Frontal cortex (tissue), 4 donors: ENCODE measurements around the gene CLCN7. TPM values are rescaled to one million over a fixed set of nuclear protein-coding genes. Genes with fewer than 3 reads are reported as not detected.

Source experiments
- DNase-seq, 2 donors: peaks; one replicate each; pipeline ENCODE4 v3.0.0; 2012; ENCODE audit warnings: low spot score in 2 of 2
- FAIRE-seq: peaks from 2 replicates; lab custom pipeline; 2012; peaks lifted over from hg19 to GRCh38; lab: Jason Lieb, UNC
- total RNA-seq: library from RNA; depleted of rRNA; stranded (reverse); fragments of >200 nt; gene quantifications from one replicate; pipeline ENCODE4 v1.2.3, GENCODE V29; 2014
- donor health status: control.
- donor health status: control.
- donor health status: control.

The CLCN7 gene
- total RNA-seq, 1 donor from 2014 or later = 29.3 TPM

DNA sequence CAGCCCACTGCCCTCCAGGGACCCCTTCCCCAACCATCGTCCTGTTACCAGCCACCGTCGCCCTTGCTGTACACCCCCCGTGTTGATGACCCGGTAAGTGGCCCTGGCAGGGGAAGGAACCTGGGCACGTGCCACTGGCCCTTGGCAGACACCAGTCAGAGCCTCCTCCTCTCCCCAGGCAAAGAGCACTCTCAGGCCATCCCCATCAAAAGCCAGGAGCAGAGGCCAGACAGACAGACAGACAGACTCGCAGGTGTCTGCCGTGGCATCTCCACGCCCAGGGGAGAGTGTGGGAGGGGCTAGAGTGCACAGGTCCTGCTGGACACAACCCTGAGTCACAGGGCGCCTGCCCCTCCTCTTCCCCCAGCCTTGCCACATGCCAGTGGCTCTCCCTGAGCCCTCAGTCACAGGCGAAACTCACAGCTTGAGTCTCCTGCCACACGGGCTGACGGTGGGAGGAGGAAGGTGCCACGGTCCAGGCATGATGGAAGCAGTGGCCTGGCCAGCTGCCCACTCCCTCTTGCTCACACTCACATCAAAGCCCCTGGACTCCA, 7.8 kb downstream of the CLCN7 start:
- no peak for DNase-seq
- FAIRE-seq = no peak

DNA sequence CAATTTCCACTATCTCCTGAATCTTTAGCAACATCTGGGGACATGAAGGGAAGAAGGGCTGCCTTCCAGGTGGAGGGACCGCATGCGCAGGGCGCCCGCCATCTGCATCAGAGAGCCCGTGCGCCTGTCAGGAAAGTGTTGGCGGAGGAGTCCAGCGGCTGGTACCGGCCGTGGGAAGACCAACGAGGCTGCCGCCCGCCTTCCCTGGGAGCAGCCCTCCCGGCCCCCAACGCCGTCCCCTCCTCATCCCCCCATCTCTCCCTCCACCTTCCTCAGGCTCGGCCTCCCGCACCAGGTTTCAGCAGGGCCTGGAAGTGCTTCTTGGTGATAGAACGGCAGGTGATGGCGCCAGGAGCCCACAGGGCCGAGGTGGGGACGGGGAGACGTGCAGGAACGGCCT, 8.8 kb downstream of the CLCN7 start:
- no peak for DNase-seq
- FAIRE-seq = no peak

DNA sequence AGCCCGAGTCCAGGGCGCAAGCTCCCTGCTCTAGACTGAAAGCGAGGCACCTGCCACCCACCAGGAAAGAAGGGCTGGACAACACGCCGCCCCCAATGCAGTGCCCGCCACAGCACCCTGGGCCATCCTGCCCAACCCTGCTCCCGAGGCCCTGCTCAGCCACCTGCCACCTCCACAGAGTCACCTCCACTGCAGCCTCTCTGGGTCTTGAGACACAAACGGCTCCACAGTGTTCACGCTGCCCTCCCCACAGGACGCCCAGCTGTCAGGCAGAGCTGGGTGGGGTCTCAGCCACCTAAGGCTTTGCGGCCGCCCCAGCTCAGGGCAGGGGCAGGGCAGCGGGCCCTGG, 9.3 kb downstream of the CLCN7 start:
- FAIRE-seq = no peak

DNA sequence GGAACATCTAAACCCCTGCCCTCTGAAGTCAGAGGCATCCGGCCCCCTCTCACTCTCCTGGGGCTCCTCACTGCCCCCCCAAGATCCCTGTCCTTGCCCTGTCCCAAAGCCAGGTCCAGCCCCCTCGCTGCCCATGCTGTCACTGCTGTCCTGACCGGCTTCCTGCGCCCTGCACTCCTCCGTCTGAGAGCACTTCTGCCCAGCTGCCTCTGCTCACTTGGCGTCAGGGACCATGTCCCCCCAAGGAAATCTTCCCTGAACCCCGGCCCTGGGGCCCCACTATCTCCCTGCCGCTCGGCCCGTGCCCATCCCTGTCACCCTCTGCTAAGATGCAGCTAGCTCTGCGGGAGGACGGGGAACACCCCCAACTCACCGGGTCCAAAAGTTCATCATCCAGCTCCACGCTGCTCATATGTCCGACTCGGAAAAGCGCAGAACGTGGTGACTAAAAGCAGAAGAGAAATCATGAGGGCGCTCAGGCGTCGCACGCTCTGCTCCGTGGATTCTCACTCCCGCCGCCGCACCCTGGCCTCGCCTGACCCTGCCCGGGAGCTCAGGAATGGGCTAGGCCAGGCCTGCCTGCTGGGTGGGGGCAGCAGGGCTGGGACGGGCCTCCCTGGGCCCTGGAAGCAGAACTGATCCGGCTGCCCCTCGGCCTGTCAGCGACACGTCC, 9.8 kb downstream of the CLCN7 start:
- no peak for DNase-seq

More for the DNA sequence above, 9.3 kb downstream of the CLCN7 start:
- DNase-seq = no peak

DNA sequence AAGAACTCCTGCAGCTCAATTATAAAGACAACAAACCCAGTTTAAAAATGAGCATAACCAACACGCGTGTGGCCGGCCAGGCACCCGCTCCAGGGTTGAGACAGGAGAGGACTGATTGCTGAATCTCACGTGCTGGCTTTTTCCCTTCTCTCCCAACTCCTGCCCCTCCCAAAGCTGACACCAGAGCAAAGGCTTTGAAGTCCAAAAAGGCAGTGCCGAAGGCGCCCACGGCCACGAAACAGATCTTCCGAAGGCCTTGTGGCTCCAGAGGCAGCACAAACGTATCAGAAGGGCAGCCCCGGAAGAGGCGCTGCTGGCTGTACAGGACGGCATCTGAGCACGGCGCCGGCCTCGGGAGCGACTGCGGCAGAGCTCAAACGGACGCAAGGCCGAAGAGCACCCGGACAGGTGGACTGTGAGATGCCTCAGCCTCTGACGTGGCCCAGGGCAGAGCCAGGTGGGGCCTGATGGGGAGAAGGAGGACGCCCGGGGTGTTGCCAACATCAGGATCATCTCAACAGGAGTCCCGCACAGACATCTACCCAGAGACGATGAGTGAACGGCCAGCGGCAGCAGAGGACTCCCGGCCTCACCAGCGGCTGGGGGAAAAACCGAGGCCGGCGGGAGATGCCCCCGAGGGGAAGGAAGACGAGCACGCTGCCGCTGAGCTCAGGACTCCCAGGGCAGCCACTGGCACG, 10.5 kb downstream of the CLCN7 start:
- DNase-seq (no peak), FAIRE-seq (no peak)

More for the DNA sequence above, 9.8 kb downstream of the CLCN7 start:
- no peak for FAIRE-seq

DNA sequence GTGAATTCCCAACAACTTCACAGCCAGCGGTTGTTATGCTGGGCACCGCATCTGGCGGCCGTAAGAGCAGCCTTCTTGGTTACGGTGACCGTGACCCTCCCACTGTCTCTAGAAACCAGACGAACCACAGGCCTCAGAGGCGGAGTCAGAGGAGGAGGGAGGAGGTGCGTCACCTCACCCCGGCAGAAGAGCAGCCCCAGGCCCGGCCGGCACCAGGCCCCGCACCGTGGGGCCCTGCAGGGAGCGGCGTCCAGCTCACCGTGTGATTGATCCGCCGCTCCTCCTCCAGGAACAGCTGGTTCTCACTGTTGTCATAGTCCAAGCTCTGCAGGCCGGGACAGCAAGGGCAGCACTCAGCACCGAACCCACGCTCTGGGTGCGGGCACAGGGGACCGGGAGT, 13.7 kb downstream of the CLCN7 start:
- DNase-seq (no peak), FAIRE-seq (no peak)

DNA sequence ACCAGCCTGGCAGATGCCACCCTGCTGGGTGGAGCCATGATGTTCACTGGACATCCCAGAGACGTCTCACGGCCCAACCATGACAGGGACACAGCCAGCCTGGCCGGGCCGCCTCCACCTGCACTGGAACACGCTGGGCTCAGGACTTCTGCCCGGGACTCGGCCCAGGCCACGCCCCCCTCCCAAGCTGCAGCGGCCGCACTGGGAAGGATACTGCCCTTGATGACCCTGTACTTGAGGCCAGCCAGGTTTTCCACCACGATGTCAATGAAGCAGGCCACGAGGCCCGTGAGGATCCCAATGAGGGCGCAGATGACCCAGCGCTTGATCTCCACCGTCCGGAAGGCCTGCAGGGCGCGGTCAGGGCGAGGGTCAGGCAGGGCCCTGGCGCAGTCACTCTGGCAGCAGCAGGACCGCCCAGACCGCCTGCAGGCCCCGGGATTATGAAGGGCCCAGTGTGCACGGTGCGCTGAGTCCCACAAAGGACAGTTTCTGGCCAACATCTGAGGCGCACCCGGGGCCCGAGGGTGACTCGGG, 14.2 kb downstream of the CLCN7 start:
- DNase-seq (no peak), FAIRE-seq (no peak)

DNA sequence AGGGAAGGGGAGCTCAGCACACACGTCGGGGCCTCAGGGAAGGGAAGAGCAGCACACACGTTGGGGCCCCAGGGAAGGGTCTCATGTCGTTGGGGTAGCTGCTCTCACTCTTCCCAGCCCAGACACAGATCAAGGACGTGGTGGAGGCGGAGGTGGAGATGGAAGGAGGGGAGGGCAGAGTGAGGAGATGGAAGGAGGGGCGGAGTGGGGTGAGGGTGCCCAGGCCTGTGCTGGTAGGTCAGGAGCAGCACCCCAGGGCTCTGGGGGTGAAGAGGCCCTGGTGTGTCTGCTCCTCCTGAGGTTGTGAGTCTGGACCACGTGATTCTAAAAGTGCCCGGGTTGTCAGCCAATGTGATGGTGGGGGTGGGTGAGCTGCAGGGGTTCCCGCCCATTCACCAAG, 14.9 kb downstream of the CLCN7 start:
- no peak for FAIRE-seq
- DNase-seq = no peak

DNA sequence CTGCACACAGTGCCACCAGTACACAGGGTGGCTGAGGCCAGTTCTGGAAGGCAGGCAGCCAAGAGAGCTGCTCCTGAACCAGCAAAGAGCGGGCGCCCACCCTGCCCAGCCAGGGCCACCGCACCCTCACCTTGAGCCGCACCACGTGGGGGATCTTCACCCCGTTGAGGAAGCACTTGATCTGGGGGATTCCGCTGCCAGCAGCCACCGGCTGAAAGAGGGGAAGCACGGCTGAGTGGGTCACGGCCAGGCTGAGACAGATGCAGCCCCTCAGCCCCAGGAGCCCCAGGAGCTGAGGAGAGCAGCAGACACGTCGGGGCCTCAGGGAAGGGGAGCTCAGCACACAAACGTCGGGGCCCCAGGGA, 15.9 kb downstream of the CLCN7 start:
- DNase-seq = no peak
- FAIRE-seq = no peak

DNA sequence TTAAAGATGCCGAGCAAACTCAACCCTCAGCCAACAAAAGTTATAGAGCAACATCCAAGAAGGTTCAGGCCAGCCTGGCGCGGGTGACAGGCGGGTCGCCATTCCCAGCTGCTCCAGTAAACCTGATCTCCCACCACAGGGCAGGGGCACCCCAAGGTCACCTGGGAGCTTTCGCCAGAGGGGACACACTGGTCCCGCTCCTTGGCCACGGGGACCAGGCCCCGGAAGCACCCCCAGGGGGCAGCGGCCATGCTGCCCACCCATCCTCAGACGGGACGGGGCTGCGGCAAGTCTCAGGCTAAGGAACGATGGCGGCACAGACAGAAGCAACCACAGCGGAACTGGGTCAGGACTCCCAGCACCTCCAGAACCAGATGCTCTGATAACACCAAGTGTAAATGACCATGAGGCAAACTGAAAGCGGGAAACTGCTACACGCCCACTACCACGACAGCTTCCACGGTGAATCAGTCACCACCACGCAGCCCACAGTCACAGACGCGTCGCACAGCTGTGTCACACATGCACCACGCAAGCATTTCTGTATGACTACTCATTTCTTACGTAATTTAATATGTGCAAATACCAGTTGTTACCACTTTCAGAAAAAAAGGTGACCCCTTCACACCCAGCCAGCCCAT, 16.4 kb downstream of the CLCN7 start:
- DNase-seq (no peak), FAIRE-seq (no peak)

DNA sequence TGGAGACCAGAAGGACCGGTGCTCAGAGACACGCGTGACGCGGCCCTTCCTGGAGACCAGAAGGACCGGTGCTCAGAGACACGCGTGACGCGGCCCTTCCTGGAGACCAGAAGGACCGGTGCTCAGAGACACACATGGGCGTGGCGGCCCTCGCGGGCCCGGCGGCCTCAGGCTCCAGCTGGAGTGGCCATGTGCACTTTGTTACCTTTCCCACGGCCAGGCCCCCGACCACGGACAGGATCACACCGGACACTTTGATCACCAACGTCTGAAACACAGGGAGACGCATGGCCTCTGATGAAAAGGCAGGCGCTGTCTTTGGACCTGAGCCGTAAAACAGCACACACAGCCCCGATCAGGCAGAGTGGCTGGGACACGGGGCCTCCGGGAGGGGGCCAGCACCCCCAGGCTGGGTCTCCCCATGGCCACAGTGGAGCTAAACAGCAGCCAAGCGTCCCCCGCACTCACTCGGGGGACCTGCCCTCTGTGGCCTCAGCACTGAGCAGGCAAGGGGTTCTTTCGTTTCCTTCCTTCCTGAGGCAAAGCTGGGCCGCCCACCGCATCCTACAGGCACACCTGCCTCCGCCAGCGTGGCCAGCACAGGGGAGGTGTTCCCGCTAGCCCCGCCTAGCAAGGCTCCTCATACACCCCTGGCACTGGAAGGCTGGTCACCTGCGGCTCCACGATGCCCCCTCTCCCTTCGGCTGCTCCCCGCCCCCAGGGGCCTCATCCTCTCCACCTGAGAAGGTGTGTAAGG, 17.2 kb downstream of the CLCN7 start:
- no peak for DNase-seq
- no peak for FAIRE-seq

DNA sequence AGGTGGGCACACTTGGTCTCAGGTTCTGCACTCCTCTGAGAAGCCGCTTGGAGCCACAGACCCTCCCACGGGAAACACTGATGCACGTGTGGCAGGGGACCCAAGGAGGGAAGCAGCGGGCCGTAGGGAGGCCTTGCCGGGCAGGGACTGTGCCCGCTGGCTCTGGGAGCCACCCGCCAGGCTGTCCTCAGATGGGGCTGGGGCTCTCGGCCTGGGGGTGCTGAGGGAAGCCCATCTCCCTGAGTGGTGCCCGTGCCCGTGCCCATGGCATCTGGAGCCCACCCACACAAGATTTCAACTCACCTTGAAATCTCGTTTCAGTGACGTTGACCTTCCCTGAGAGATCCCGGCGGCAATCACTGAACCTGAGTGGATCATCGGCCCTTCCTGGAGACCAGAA, 17.9 kb downstream of the CLCN7 start:
- no peak for FAIRE-seq
- DNase-seq = no peak

DNA sequence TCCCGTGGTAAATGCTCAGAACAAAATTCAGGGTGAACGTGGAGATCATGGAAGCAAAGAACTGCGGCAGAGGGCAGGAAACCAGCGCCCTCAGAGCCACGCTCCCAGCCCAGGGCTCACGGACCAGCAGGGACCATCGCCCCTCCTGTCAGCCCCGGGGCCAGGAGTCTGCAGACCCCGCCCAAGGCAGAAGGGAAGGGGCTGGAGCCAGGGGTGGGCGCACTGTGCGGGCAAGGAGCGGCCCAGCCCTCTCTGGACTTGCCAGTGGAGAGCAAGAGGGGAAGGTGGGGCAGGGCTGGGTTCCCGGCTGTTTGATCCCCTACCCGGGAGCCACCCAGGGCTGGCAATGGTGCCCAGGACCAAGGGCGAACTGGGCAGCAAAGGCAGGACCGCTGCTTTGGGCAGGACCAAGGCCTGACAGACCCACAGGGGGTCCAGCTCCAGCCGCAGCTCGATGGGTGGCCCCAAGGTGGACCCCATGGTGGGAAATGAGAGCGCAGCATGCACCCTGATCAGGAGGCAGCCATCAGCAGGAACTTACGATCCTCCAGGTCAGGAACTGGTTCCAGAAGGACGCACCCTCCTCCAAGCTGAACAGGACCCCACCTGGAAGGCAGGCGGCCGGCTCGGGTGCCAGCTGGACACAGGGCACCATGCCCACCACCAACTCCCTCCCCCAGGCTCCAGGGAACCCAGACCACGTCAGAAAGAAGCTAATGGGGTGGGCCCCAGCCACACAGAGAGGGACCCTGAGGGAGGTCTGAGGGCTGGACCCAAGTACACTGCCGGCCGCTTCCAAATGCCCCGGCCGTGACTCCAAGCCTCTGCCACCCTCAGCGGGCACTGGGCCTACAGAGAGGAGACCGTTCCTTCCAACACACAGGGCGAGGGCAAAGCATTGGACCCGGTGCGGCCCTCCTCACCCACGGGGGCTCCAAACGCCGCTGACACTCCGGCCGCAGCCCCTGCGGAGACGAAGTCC, 19.3 kb downstream of the CLCN7 start:
- FAIRE-seq = no peak
- no peak for DNase-seq

DNA sequence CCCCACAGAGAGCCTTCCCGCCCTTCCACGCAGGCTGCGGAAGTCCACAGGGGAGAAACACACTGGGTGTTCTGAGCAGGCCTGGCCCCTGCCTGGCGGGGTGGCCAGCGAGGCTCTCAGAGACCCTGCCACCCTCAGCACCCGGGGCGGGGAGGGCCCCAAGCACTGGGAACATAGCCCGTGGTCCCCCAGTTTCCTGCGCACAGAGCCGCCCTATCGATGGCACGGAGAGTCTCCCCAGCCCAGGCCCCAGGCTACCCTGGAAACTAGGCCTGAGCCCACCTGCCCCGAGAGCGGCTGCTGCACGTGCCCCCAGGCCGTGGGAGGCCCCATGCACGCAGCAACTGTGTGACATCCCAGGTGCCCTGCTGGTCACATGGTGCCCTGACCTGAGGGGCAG, 20.3 kb downstream of the CLCN7 start:
- FAIRE-seq (no peak), DNase-seq (no peak)

DNA sequence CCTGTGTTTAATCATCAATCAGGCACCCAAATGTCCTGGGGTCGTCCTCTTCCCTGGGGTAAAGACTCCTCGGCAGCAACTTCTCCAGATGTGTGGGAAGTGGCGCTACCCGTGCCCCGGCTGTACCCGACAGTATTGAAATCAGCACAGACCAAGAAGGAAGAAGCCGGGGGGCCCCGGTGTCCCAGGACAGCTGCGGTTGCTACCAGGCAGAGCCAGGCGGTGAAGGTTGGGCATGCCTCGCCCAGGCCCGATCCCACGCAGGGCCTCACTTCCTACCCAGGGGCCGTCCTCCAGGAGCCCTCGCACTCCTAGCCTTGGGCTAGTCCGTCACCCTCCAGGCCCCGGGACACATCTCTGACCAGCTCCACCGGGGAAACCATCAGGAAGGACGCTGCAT, 21.5 kb downstream of the CLCN7 start:
- DNase-seq (no peak), FAIRE-seq (no peak)

DNA sequence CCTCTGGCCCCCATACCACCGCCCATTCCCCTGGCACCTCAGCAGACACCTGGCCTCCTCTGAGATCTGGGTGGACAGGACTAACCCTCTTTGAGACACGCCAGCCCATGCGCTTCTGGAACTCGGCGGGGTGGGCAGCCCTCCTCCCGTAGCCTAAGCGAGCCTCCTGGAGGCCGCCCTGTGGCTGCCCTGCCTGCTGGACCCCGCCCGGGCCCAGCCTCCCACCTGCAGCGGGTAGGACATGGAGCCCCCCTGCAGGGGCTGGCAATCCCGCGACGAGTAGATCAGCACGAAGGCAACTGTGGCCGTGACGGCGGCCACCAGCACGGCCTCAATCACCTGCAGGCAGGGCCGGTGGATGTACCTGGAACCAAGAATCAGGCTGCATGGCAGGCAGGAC, 22.3 kb downstream of the CLCN7 start:
- DNase-seq = no peak
- no peak for FAIRE-seq

DNA sequence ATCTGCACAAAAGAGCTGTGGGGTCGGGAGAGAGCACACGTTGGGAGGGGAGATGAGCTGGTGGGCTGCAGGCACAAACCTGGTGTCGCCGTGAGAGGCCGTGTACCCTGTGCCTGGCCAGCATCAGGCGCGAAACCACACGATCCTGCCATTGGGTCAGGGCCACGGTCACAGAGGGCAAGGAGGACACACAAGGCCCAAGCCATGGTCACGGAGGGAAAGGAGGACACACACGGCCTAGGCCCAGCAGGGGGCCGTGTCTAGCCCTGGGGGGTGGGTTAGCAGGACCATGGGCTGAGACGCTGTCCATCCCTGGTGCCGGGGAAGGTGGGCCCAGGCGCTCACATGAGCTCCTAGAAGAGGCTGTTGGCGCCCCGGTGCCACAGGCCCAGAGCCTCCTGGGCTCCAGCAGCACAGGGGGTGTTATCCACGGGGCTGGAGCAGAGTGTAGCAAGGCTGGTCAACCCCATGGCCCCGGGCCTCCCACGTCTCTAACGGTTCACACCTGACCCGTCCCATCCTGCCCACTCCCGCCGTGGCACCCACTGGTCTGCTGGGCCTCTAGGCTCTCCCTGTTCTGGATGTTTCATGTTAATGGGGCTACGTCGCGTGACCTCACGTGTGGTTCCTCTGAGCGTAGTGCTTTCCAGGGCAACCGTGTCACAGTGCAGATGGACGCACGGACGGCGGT, 23.0 kb downstream of the CLCN7 start:
- no peak for FAIRE-seq
- no peak for DNase-seq

DNA sequence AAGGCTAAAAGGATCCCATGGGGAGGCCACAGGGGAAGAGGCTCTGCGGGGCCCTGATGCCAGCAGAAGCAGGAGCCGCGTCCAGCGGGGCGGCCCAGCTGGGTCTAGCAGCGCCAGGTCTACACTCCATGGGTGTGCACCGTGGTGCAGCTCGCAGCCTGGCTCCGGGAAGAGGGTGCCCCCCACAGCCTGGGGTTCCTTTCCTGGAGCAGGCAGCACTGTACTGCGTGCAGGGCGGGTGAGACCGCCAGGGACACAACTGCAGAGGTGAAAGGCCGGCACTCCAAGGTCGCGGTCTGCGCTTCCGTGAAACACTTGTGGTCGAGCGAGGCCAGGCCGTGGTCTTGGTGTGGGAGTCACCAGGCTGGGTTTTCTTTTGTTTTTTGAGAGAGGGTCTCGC, 24.0 kb downstream of the CLCN7 start:
- FAIRE-seq = no peak
- DNase-seq = no peak

DNA sequence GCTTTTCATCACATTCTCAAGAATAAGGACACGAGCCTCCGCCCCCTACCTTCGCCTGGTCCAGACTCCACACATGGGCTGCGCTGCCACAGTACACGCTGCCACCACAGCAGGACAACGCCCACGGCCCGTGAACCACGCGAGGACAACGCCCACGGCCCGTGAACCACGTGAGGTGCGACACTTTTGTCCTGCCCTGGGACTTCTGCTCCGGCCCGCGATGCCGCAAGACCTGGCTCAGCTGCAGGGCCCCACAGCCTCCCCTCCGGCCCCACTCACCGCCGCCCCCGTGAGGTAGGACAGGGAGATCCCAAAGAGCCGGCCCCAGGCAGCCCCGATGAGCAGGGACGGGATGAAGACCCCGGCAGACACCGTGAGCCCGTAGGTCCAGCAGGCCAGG, 24.6 kb downstream of the CLCN7 start:
- FAIRE-seq = no peak
- no peak for DNase-seq
